Measurements from ENCODE around the gene SKOR1. TPM values are rescaled to one million over a fixed set of nuclear protein-coding genes. Genes with fewer than 3 reads are reported as not detected.

The SKOR1 gene
- total and polyA plus RNA-seq, 10 of the 15 experiments (the other 5 are each of a cell fraction or from before 2014, with no cell fraction given), result 0.04 to 0.36 (median 0.10) TPM; not detected in 4

DNA sequence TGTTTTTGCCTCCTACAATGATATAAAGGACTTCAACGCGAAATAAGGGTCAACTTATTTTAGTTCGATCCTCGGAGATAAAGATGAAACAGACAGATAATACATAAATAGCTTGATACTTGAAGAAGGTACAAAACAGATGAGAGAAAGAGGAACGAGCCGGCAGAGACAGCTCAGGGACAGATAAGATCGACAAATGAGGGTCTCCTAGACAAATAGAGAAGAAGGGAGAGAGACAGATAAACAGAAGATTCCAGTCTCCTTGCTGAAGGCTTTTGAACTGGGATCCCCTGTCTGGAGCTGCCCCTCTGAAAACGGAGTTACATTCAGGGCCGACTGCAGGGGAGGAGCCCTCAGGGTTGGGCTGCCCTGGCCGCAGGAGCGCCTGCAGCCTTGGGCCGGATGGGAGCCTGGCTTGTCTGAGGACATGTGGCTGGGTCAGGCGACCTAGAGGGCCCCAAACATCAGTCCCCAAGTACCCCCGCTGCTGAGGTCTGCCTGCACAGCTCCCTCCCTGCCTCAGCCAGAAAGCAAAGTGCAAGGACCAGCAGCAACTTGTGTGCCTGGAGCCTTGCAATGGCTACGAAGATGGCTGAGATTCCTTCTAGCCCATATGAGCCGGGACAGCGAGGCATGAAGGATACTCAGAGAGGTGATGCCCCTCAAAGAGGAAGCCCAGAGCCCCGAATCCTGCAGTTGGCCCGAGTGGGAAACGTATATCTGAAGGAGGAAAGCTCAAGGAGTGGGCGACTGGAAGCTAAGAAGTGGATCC is 926 bp upstream of the SKOR1 start:
- no peak overlapping the region for H3K4me3 ChIP-seq
- SMC1A ChIA-PET (ENCODE audit: uncharacterized antibody, unreplicated experiment), result interaction anchor here (0.6 to 1.0 kb wide), 2 partner anchors 26 to 43 kb away, joined by 3 to 4 read pairs; no protein-coding TSS in a partner anchor
- CTCF ChIA-PET, result interaction anchor here (1.2 to 2.4 kb wide), 3 partner anchors 12 to 323 kb away, joined by 3 to 5 read pairs (median 5); no protein-coding TSS in a partner anchor
- RAD21 ChIA-PET (ENCODE audit: unreplicated experiment), result interaction anchor here (0.9 to 1.1 kb wide), 2 partner anchors 80 to 323 kb away, joined by 3 read pairs; no protein-coding TSS in a partner anchor
- no peak for TF ChIP-seq ZNF24 (IDR thresholded peaks at IDR 0.05)
- no peak for TF ChIP-seq NFYA (IDR thresholded peaks at IDR 0.05; ENCODE audit: borderline replicate concordance, low read depth, low read length)
- 0 out of 2 replicates have a peak, but pooled peaks have one; percentile 81 for TF ChIP-seq EZH2 (IDR thresholded peaks at IDR 0.05; ENCODE audit: borderline replicate concordance, control insufficient read depth, low read depth, low read length)
- TF ChIP-seq ZNF207 (IDR thresholded peaks at IDR 0.05; ENCODE audit: borderline replicate concordance), result no peak
- no peaks in the 10 kb centered on the region for H3K4me1 ChIP-seq (ENCODE audit: control insufficient read depth, insufficient read depth, low read length)
- 15% methylated on average over 21 of the region's 21 CpGs for WGBS (ENCODE audit: insufficient coverage, insufficient replicate concordance, low lambda C conversion rate, missing lambda C conversion rate)
- intact Hi-C loops (cut with micrococcal nuclease; ENCODE audit: unreplicated experiment) (no loop called here), in situ Hi-C loops (cut with MboI) (no loop called here)
- no peak for DNase-seq (ENCODE audit: low read depth, low spot score)
- no peak overlapping the region for H3K27ac ChIP-seq (ENCODE audit: control insufficient read depth, insufficient read depth)
- no peaks in the 10 kb centered on the region for H4K20me1 ChIP-seq (ENCODE audit: control insufficient read depth, insufficient read depth)
- no peak overlapping the region for H3K4me2 ChIP-seq (ENCODE audit: control insufficient read depth, insufficient read depth)
- no peaks in the 10 kb centered on the region for H3K36me3 ChIP-seq (ENCODE audit: control insufficient read depth in 2 of 2, insufficient read depth in 2 of 2, low read length in 1 of 2)
- H2AFZ ChIP-seq (ENCODE audit: control insufficient read depth, low read depth, low read length), result no peak overlapping the region
- POLR2A ChIA-PET, result no interaction called here
- FAIRE-seq, result no peak
- no peaks in the 10 kb centered on the region for H3K79me2 ChIP-seq (ENCODE audit: control insufficient read depth, insufficient read depth, low read length)
- no TSS peak for BruUV-seq (replicated peaks)
- no peak overlapping the region for H3K9ac ChIP-seq (ENCODE audit: control insufficient read depth, insufficient read depth, low read length)
- H3K27me3 ChIP-seq (replicated peaks in 1 of 2; ENCODE audit: control insufficient read depth in 2 of 2, insufficient read depth in 2 of 2, low read length in 1 of 2), result peaks cover 33 to 43% of the 10 kb centered on the region in 2 experiments
- peak; percentile 25; the same call in 1 of the 3 replicates for ATAC-seq
- peaks cover 7% of the 10 kb centered on the region; the same call in 1 of the 3 replicates for H3K9me3 ChIP-seq (replicated peaks; ENCODE audit: control insufficient read depth, insufficient read depth, low read length)

All from GM12878 (cell line).